SK-N-MC (cell line): ENCODE measurements around the gene SETD2.

Source experiments
- DNase-seq: peaks from one replicate; pipeline ENCODE4 v3.0.0-alpha.2; 2011; ENCODE audit warnings: low read depth, low spot score
- H3K27ac ChIP-seq: fragments of 200-600 bp; sonication (generic); 2 replicates; pipeline ENCODE4 v1.5.1; 2016; ENCODE audit warnings: mixed run types
- H3K36me3 ChIP-seq: fragments of 200-600 bp; sonication (generic); 2 replicates; pipeline ENCODE4 v1.6.1; 2017; ENCODE audit warnings: antibody characterized with exemption, low read length, mixed read lengths; ENCODE audit not compliant: insufficient read depth
- H3K4me3 ChIP-seq: fragments of 200-600 bp; sonication (generic); 2 replicates; pipeline ENCODE4 v1.5.1; 2016
- H3K9ac ChIP-seq: fragments of 200-600 bp; sonication (generic); 2 replicates; pipeline ENCODE4 v1.8.0; 2017; ENCODE audit warnings: mixed run types, mixed read lengths; ENCODE audit not compliant: insufficient read length
- H3K9me3 ChIP-seq: fragments of 200-600 bp; sonication (generic); 2 replicates; pipeline ENCODE4 v1.6.1; 2017; ENCODE audit warnings: low read depth, mild to moderate bottlenecking, antibody characterized with exemption, low read length, moderate library complexity, mixed read lengths
- EZH2 ChIP-seq: fragments of 200-600 bp; sonication (generic); IDR thresholded peaks from one replicate; pipeline ENCODE4 v1.6.1; 2017; ENCODE audit warnings: antibody characterized with exemption
- FOXP2 ChIP-seq: optimal IDR thresholded peaks from 2 replicates; pipeline ENCODE3; 2011; ENCODE audit warnings: mild to moderate bottlenecking, moderate library complexity; ENCODE audit not compliant: insufficient read depth; ENCODE audit errors: extremely low read length, control extremely low read depth
- POLR2AphosphoS5 ChIP-seq: IDR thresholded peaks from 2 replicates; pipeline ENCODE4 v1.6.1; 2012; ENCODE audit warnings: mild to moderate bottlenecking, low read depth, low read length, borderline replicate concordance

Gene SETD2

DNA sequence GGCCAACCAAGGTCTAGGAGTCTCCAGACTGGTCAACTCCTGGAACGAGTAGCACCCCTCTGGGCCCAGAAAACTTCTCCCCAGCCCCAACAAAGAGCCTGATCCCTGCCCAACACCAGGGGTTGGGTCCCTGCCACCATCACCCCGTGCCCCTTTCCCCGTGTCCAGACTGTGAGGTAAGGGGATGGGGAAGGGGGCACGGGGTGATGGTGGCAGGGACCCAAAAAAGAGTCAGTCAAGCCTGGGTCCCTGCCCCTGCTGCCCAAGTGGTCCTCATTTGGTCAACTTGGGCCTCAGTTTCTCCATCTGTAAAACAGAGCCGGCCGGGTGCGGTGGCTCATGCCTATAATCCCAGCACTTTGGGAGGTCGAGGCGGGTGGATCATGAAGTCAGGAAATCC is 185.5 kb downstream of the SETD2 start:
- peaks cover 5% of the 10 kb centered on the region; the same call in 1 of the 2 replicates for H3K36me3 ChIP-seq
- no peaks in the 10 kb centered on the region for H3K9me3 ChIP-seq
- TF ChIP-seq POLR2AphosphoS5, result no peak
- TF ChIP-seq EZH2, result no peak
- TF ChIP-seq FOXP2, result no peak
- DNase-seq, result no peak
- H3K27ac ChIP-seq, result no peak overlapping the region
- no peak overlapping the region for H3K9ac ChIP-seq
- no peak overlapping the region for H3K4me3 ChIP-seq

DNA sequence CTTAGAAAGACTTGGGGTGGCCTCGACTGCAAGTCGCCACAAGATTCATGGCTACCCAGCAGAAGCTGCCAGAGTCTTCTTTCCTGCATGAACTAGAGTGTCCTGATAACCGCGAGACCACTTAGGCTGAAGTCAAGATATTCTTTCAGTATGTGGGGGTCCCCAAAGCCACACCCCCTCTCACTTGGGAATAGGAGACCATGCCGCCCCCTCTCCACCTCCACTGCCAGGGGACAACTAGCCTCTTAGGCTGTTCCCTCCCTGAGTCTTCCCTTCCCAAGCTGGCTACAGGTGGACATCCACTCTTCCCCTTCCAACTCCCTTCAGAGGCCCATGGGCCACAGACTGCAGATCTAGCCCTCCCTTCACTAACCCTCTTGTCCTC is 186.1 kb downstream of the SETD2 start:
- DNase-seq, result no peak
- TF ChIP-seq EZH2 (no peak), FOXP2 (no peak), POLR2AphosphoS5 (no peak)
- peaks cover 5% of the 10 kb centered on the region; the same call in 1 of the 2 replicates for H3K36me3 ChIP-seq
- H3K9ac ChIP-seq, result no peak overlapping the region
- H3K4me3 ChIP-seq, result no peak overlapping the region
- no peaks in the 10 kb centered on the region for H3K9me3 ChIP-seq
- no peak overlapping the region for H3K27ac ChIP-seq

- TF ChIP-seq POLR2AphosphoS5 (peak; percentile 82), FOXP2 (no peak)
These were observed 187.4 kb downstream of the SETD2 start, which contains the start of gene CCDC12 for GRCh38 chr3:46976326-46977190. TSS of gene CCDC12 (minus strand) at chr3:46976745. CDS start at chr3:46976732, 13 bp downstream.

GRCh38 chr3:46974421-46975171 is 189.3 kb downstream of the SETD2 start:
- Histone ChIP-seq H3K36me3 (peaks cover 5% of the 10 kb centered on the region; the same call in 1 of the 2 replicates), H3K9ac (no peak overlapping the region), H3K4me3 (no peak overlapping the region), H3K27ac (no peak overlapping the region), H3K9me3 (no peaks in the 10 kb centered on the region)
- no peak for DNase-seq
- TF ChIP-seq EZH2 (no peak), FOXP2 (no peak), POLR2AphosphoS5 (no peak)

More at GRCh38 chr3:46976326-46977190, 187.4 kb downstream of the SETD2 start, which contains the start of gene CCDC12:
- DNase-seq, result peak; percentile 85
- peak within 1 kb of the TSS; percentile 91 for H3K9ac ChIP-seq
- H3K36me3 ChIP-seq, result peaks cover 5% of the 10 kb centered on the region; the same call in 1 of the 2 replicates
- H3K4me3 ChIP-seq, result peak within 1 kb of the TSS; percentile 89
- H3K27ac ChIP-seq, result peak within 1 kb of the TSS; percentile 87
- H3K9me3 ChIP-seq, result no peaks in the 10 kb centered on the region

- no peak overlapping the region for H3K4me3 ChIP-seq
These were observed 191.5 kb downstream of the SETD2 start for GRCh38 chr3:46972396-46972795.

GRCh38 chr3:46971742-46972141 is 192.2 kb downstream of the SETD2 start:
- Histone ChIP-seq H3K9ac (no peak overlapping the region), H3K36me3 (peaks cover 5% of the 10 kb centered on the region; the same call in 1 of the 2 replicates), H3K9me3 (no peaks in the 10 kb centered on the region), H3K27ac (no peak overlapping the region), H3K4me3 (no peak overlapping the region)
- DNase-seq, result no peak
- TF ChIP-seq EZH2 (no peak), FOXP2 (no peak), POLR2AphosphoS5 (no peak)

More at GRCh38 chr3:46972396-46972795, 191.5 kb downstream of the SETD2 start:
- H3K9ac ChIP-seq, result no peak overlapping the region
- no peak for TF ChIP-seq FOXP2
- TF ChIP-seq POLR2AphosphoS5, result no peak
- peaks cover 5% of the 10 kb centered on the region; the same call in 1 of the 2 replicates for H3K36me3 ChIP-seq
- no peak overlapping the region for H3K27ac ChIP-seq
- no peak for DNase-seq
- no peaks in the 10 kb centered on the region for H3K9me3 ChIP-seq

DNA sequence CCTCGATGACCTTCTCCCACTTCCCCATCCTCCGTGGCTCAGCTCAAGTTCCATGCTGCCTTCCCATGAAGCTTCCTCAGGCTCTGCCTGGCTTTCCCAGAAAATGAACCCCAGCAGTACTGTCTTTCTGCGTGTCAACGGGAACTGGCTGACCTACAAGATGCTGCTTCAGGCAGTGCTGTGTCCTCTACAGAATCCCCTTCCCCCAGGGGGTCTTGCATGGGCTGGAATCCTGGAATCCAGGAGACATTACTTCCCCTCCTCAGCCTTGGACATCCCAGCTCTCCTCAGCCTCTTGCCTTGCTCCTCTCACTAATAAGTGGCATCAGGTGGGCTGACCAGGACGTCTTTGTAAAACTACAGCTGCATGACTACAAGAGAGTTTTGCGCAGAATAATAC is 192.8 kb downstream of the SETD2 start:
- no peak for DNase-seq
- Histone ChIP-seq H3K9me3 (no peaks in the 10 kb centered on the region), H3K27ac (no peak overlapping the region), H3K4me3 (no peak overlapping the region), H3K36me3 (peaks cover 5% of the 10 kb centered on the region; the same call in 1 of the 2 replicates), H3K9ac (no peak overlapping the region)
- TF ChIP-seq EZH2 (no peak), POLR2AphosphoS5 (no peak), FOXP2 (no peak)

DNA sequence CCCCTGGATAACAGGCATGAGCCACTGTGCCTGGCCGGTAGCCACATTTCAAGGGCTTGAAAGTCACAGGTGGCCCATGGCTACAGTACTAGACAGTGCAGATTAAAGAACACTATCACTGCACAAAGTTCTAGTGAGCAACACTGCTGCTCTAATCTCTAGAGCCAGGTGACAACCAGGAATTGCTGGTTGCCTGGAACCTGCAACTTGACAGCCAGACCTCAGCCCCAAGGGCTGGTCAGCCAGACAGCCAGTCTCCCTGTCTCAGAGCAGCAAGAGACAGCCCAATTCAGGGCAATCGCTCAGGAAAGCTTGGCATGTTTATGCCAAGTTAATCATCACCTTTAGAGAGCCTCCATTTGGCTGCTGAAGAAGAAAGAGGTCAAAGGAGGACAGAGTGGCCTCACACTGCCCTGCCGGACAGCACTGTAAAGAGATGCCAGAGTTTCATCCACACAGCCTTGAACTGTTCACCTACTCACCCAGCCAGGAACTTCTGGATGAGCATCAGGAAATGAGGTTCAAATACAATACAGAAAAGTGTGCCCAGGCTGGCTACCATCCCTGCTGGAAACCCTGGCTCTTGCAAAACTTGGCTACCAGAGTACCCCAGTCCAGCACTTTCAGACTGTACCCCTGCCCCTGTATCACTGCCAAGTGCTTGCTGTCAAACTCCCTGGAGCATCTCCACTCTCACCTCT is 193.4 kb downstream of the SETD2 start:
- Histone ChIP-seq H3K9me3 (no peaks in the 10 kb centered on the region), H3K9ac (no peak overlapping the region), H3K36me3 (peaks cover 5% of the 10 kb centered on the region; the same call in 1 of the 2 replicates), H3K27ac (no peak overlapping the region), H3K4me3 (no peak overlapping the region)
- DNase-seq, result no peak
- TF ChIP-seq EZH2 (no peak), POLR2AphosphoS5 (no peak), FOXP2 (no peak)
